K562 (cell line): ENCODE measurements around the gene OLFML2B. TPM values are rescaled to one million over a fixed set of nuclear protein-coding genes. Genes with fewer than 3 reads are reported as not detected.
A peak's percentile ranks its signal among the peaks of the same experiment; 100 is the strongest.

Experiments used
- ATAC-seq: fragments of 200-7000 bp; cut with Tn5 transposase; 3 replicates; pipeline ENCODE4 v1.9.1; 2020; ENCODE audit warnings: moderate library complexity
- BruUV-seq: library from RNA; stranded (reverse); fragments of 400-500 nt; replicated peaks from 2 replicates; lab custom pipeline; 2021; lab: Mats Ljungman, UMichigan
- CTCF ChIA-PET: fragments of 300-600 bp; formaldehyde crosslinking; extraction: SDS; loops from one replicate; lab custom pipeline; 2021; ENCODE audit warnings: low intra/inter-chr PET ratio; lab: Yijun Ruan, JAX
- POLR2A ChIA-PET: fragments of 300-600, 350-650 bp; sonication (Branson Sonifier 250); formaldehyde crosslinking; extraction: SDS; loops from one replicate; lab custom pipeline; 2021; ENCODE audit warnings: antibody characterized with exemption, inconsistent platforms; lab: Yijun Ruan, JAX
- DNase-seq, 4 experiments: peaks; one replicate each; pipeline versions ENCODE4 v3.0.0 to v3.0.0-alpha.2; 2011 to 2018; ENCODE audit warnings: low spot score in 3 of 4, mixed read lengths in 3 of 4; ENCODE audit errors: extremely low read depth in 1 of 4
- FAIRE-seq: peaks from 2 replicates; lab custom pipeline; 2011; peaks lifted over from hg19 to GRCh38; lab: Jason Lieb, UNC
- H2AFZ ChIP-seq: 2 replicates; pipeline ENCODE4 v1.6.0; 2011; ENCODE audit warnings: low read depth, low read length, control low read depth, inconsistent platforms
- H3K27ac ChIP-seq: fragments of 200-600 bp; 3 replicates; pipeline ENCODE4 v1.8.0; 2011; ENCODE audit warnings: low read depth, mild to moderate bottlenecking, control low read depth, inconsistent platforms, low read length, moderate library complexity, mixed read lengths; ENCODE audit errors: extremely low read depth
- H3K27me3 ChIP-seq, 2 experiments: fragments of 300-600 bp in 1 of 2; 2 replicates in 1 of 2; 3 replicates in 1 of 2; pipeline versions ENCODE4 v1.6.0 to v1.8.0; 2011; ENCODE audit warnings: inconsistent platforms in 2 of 2, low read length in 2 of 2, mild to moderate bottlenecking in 1 of 2, mixed read lengths in 1 of 2, moderate library complexity in 1 of 2; ENCODE audit not compliant: control insufficient read depth in 2 of 2, insufficient read depth in 2 of 2
- H3K36me3 ChIP-seq: fragments of 300-600 bp; 3 replicates; pipeline ENCODE4 v1.8.0; 2011; ENCODE audit warnings: mild to moderate bottlenecking, low read length, inconsistent platforms; ENCODE audit not compliant: control insufficient read depth, insufficient read depth
- H3K4me1 ChIP-seq, 2 experiments: fragments of 200-600 bp in 1 of 2; replicated peaks in 1 of 2; 2 replicates in 1 of 2; 3 replicates in 1 of 2; pipeline versions ENCODE4 v1.5.1 to v1.8.0; 2011; ENCODE audit warnings: inconsistent platforms in 2 of 2, low read length in 2 of 2, mild to moderate bottlenecking in 1 of 2, mixed read lengths in 1 of 2, moderate library complexity in 1 of 2; ENCODE audit not compliant: control insufficient read depth in 2 of 2, insufficient read depth in 2 of 2
- H3K4me2 ChIP-seq: 2 replicates; pipeline ENCODE4 v1.6.1; 2011; ENCODE audit warnings: low read length, control low read depth, inconsistent platforms, mixed read lengths; ENCODE audit not compliant: insufficient read depth
- H3K4me3 ChIP-seq: fragments of 200-600 bp; sonication (generic), shearing (Covaris generic); 2 replicates; pipeline ENCODE4 v1.5.1; 2016; ENCODE audit warnings: control low read depth, inconsistent platforms
- H3K79me2 ChIP-seq: fragments of 200-600 bp; 3 replicates; pipeline ENCODE4 v1.8.0; 2011; ENCODE audit warnings: low read length, inconsistent platforms; ENCODE audit not compliant: control insufficient read depth, insufficient read depth
- H3K9ac ChIP-seq, 2 experiments: 2 replicates each; pipeline versions ENCODE4 v1.6.0 to v1.6.1; 2011; ENCODE audit warnings: low read depth in 2 of 2, low read length in 2 of 2, control low read depth in 1 of 2, inconsistent platforms in 1 of 2, mild to moderate bottlenecking in 1 of 2, mixed read lengths in 1 of 2; ENCODE audit not compliant: insufficient read depth in 1 of 2
- H3K9me1 ChIP-seq: one replicate; pipeline ENCODE4 v1.6.0; 2011; ENCODE audit warnings: inconsistent platforms, mild to moderate bottlenecking, low read length, moderate library complexity; ENCODE audit not compliant: control insufficient read depth, insufficient read depth
- H3K9me3 ChIP-seq: replicated peaks from 2 replicates; pipeline ENCODE4 v1.5.1; 2011; ENCODE audit warnings: low read depth, low read length, inconsistent platforms; ENCODE audit not compliant: control insufficient read depth, insufficient read depth
- H4K20me1 ChIP-seq: replicated peaks from 2 replicates; pipeline ENCODE4 v1.6.1; 2011; ENCODE audit warnings: low read length, inconsistent platforms, mixed read lengths; ENCODE audit not compliant: control insufficient read depth, insufficient read depth
- BRD4 ChIP-seq: fragments of 200-600 bp; sonication (generic); IDR thresholded peaks from 2 replicates; pipeline ENCODE4 v1.6.1; 2017; ENCODE audit warnings: inconsistent platforms
- CBFA2T2 ChIP-seq: fragments of 450-650 bp; conservative IDR thresholded peaks from 2 replicates; pipeline ENCODE4 v1.6.1; 2017; ENCODE audit warnings: mild to moderate bottlenecking
- EGR1 ChIP-seq: fragments of 450-650 bp; conservative IDR thresholded peaks from 2 replicates; pipeline ENCODE4 v1.6.1; 2017; ENCODE audit warnings: mild to moderate bottlenecking
- KAT2B ChIP-seq: IDR thresholded peaks from one replicate; pipeline ENCODE4 v1.6.1; 2012; ENCODE audit warnings: low read depth, mild to moderate bottlenecking, control low read depth, inconsistent platforms, low read length, moderate library complexity
- NR2C2 ChIP-seq, 2 experiments: fragments of 200-800 bp in 1 of 2; sonication (Bioruptor generic) in 1 of 2; sonication (generic) in 1 of 2; formaldehyde crosslinking in 1 of 2; IDR thresholded peaks; 2 replicates each; pipeline versions ENCODE4 v1.6.1 to v1.8.0; 2016 to 2022; ENCODE audit warnings: mild to moderate bottlenecking in 1 of 2, missing compliant biosample characterization in 1 of 2, missing genetic modification characterization in 1 of 2, missing genetic modification reagents in 1 of 2
- RBM25 ChIP-seq: fragments of 200-400 bp; formaldehyde crosslinking; IDR thresholded peaks from 2 replicates; pipeline ENCODE4 v1.6.1; 2018; ENCODE audit warnings: low read length, low read depth, moderate library complexity; ENCODE audit not compliant: severe bottlenecking
- ZEB2 ChIP-seq: fragments of 450-650 bp; IDR thresholded peaks from 2 replicates; pipeline ENCODE4 v1.6.1; 2016
- ZNF175 ChIP-seq: fragments of 200-800 bp; sonication (Bioruptor generic); IDR thresholded peaks from 2 replicates; pipeline ENCODE4 v1.6.1; 2016; ENCODE audit warnings: low read depth, mild to moderate bottlenecking, missing genetic modification characterization, missing compliant biosample characterization
- ZNF431 ChIP-seq: sonication (generic); formaldehyde crosslinking; IDR thresholded peaks from 2 replicates; pipeline ENCODE4 v1.8.0; 2022; ENCODE audit warnings: mild to moderate bottlenecking, missing genetic modification reagents
- WGBS: fragments of 100-300 bp; shearing (Covaris generic); methylation state at CpG from one replicate; pipeline ENCODE4 v1.1.6; 2016; ENCODE audit warnings: low coverage, mixed read lengths; ENCODE audit not compliant: insufficient coverage; ENCODE audit errors: missing lambda C conversion rate; 5-methylcytosine and 5-hydroxymethylcytosine counted together
- in situ Hi-C: fragments of 300-500 bp; cut with MboI; formaldehyde crosslinking; loops from 4 replicates; pipeline ENCODE4 v1.15.0; 2018; ENCODE audit warnings: inconsistent platforms, mixed read lengths
- intact Hi-C: fragments of 100-400 bp; cut with micrococcal nuclease; formaldehyde crosslinking; loops from 2 replicates; pipeline ENCODE4 v1.14.2; 2022
- polyA plus RNA-seq, 8 experiments: library from polyadenylated mRNA; depleted of rRNA in 4 of 8; stranded (reverse) in 5 of 8; unstranded in 3 of 8; fragments of >200 nt; fragmentation: Nextera tagmentation in 2 of 8; fragmentation: Illumina TruSeq in 1 of 8; extraction: Ambion mirVana in 2 of 8; extraction: Trizol in 1 of 8; gene quantifications; 2 replicates each; pipeline versions ENCODE4 v1.2.1 to v1.2.3, GENCODE V29; 2011 to 2014; ENCODE audit warnings: inconsistent platforms in 1 of 8, missing spikeins in 1 of 8
- total RNA-seq, 7 experiments: library from RNA; depleted of rRNA in 6 of 7; stranded (reverse); fragments of >200 nt in 6 of 7; fragmentation: Illumina TruSeq in 2 of 7; extraction: Trizol in 2 of 7; gene quantifications; 2 replicates each; pipeline versions ENCODE4 v1.2.1 to v1.2.3, GENCODE V29; 2011 to 2021; ENCODE audit warnings: low replicate concordance in 1 of 7
- TF ChIP-seq, protein P1 (sequence below): fragments of 250-450 bp; sonication (Bioruptor Pico); IDR thresholded peaks from 2 replicates; pipeline ENCODE4 v1.4.0; 2020; ENCODE audit warnings: mild to moderate bottlenecking, moderate library complexity, borderline replicate concordance
- TF ChIP-seq, protein P2 (sequence below): fragments of 450-650 bp; IDR thresholded peaks from 2 replicates; pipeline ENCODE4 v1.6.1; 2018; ENCODE audit warnings: mild to moderate bottlenecking, low read depth; ENCODE audit not compliant: partially characterized antibody

The OLFML2B gene
- total and polyA plus RNA-seq, 9 of the 15 experiments (the other 6 are each of a cell fraction or from before 2014, with no cell fraction given) = not detected

- no peak overlapping the region for H3K27ac ChIP-seq
- no TSS peak for BruUV-seq
- FAIRE-seq = no peak
- peaks cover 0 to 8% of the 10 kb centered on the region in 2 experiments; a peak in 2 of 5 replicates for H3K4me1 ChIP-seq
- H3K4me3 ChIP-seq = no peak overlapping the region
- TF ChIP-seq NR2C2 (CRISPR knock-in tag; IDR thresholded peaks at IDR 0.05) (no peak), NR2C2 (tag; IDR thresholded peaks at IDR 0.05) (no peak), RBM25 (peak; percentile 45)
- in situ Hi-C loops = no loop called here
- no peaks in the 10 kb centered on the region for H3K9me1 ChIP-seq
- no peak overlapping the region for H3K4me2 ChIP-seq
- ChIA-PET POLR2A (interaction anchor here (1.4 kb wide), 1 partner anchor 12 kb away, joined by 4 read pairs; no protein-coding TSS in a partner anchor), CTCF (no interaction called here)
- no peaks in the 10 kb centered on the region for H3K9me3 ChIP-seq
- WGBS = 0% methylated on average over 1 of the region's 1 CpG
- H2AFZ ChIP-seq = no peak overlapping the region
- peaks cover 10 to 46% of the 10 kb centered on the region in 2 experiments; a peak in 3 of 5 replicates for H3K27me3 ChIP-seq
- no peaks in the 10 kb centered on the region for H3K36me3 ChIP-seq
- H4K20me1 ChIP-seq = no peaks in the 10 kb centered on the region
- intact Hi-C loops = no loop called here
- no peak for DNase-seq
- no peak overlapping the region for H3K9ac ChIP-seq
- no peak for ATAC-seq
- no peaks in the 10 kb centered on the region for H3K79me2 ChIP-seq
Measured at GRCh38 chr1:161987303-161987702, 36.4 kb downstream of the OLFML2B start.

DNA sequence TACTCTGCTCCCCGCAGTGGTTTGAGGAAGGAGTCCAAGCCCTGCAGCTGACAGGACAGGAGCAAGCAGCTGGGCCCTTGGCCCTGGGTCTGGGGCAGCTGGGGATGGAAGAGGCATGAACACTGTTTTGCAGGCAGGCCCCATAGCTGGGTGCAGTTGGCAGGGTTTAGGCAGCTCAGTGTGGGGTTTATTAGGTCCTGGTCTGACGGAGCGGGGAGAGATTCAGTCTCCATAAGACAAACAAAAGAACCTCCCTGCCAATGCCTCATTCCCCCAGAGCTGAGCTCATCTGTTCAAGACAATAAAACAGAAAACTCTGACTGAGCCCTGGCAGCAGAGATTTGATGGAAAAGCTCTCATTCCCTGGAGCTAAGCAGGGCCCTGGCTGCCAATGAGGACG is 37.3 kb downstream of the OLFML2B start:
- Histone ChIP-seq H3K9ac (no peak overlapping the region), H3K4me3 (no peak overlapping the region), H3K36me3 (no peaks in the 10 kb centered on the region), H3K9me3 (no peaks in the 10 kb centered on the region), H3K79me2 (no peaks in the 10 kb centered on the region), H3K27me3 (peaks cover 10 to 53% of the 10 kb centered on the region in 2 experiments; a peak in 4 of 5 replicates), H4K20me1 (no peaks in the 10 kb centered on the region), H3K4me1 (peaks cover 0 to 8% of the 10 kb centered on the region in 2 experiments; a peak in 2 of 5 replicates), H3K9me1 (no peaks in the 10 kb centered on the region), H3K4me2 (no peak overlapping the region), H3K27ac (no peak overlapping the region), H2AFZ (no peak overlapping the region)
- no peak for ATAC-seq
- CTCF ChIA-PET = no interaction called here
- 0% methylated on average over 4 of the region's 4 CpGs for WGBS
- in situ Hi-C loops = no loop called here
- POLR2A ChIA-PET = interaction anchor here (0.7 kb wide), 1 partner anchor 1852 kb away, joined by 3 read pairs; no protein-coding TSS in a partner anchor
- no peak for DNase-seq
- BruUV-seq = no TSS peak
- intact Hi-C loops = no loop called here
- no peak for FAIRE-seq
- TF ChIP-seq BRD4 (no peak), ZNF431 (CRISPR knock-in tag) (no peak), EGR1 (no peak), CBFA2T2 (no peak), ZEB2 (no peak), KAT2B (no peak), ZNF175 (no peak)
- TF ChIP-seq, protein P1, sequence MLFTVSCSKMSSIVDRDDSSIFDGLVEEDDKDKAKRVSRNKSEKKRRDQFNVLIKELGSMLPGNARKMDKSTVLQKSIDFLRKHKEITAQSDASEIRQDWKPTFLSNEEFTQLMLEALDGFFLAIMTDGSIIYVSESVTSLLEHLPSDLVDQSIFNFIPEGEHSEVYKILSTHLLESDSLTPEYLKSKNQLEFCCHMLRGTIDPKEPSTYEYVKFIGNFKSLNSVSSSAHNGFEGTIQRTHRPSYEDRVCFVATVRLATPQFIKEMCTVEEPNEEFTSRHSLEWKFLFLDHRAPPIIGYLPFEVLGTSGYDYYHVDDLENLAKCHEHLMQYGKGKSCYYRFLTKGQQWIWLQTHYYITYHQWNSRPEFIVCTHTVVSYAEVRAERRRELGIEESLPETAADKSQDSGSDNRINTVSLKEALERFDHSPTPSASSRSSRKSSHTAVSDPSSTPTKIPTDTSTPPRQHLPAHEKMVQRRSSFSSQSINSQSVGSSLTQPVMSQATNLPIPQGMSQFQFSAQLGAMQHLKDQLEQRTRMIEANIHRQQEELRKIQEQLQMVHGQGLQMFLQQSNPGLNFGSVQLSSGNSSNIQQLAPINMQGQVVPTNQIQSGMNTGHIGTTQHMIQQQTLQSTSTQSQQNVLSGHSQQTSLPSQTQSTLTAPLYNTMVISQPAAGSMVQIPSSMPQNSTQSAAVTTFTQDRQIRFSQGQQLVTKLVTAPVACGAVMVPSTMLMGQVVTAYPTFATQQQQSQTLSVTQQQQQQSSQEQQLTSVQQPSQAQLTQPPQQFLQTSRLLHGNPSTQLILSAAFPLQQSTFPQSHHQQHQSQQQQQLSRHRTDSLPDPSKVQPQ = no peak
- TF ChIP-seq, protein P2, sequence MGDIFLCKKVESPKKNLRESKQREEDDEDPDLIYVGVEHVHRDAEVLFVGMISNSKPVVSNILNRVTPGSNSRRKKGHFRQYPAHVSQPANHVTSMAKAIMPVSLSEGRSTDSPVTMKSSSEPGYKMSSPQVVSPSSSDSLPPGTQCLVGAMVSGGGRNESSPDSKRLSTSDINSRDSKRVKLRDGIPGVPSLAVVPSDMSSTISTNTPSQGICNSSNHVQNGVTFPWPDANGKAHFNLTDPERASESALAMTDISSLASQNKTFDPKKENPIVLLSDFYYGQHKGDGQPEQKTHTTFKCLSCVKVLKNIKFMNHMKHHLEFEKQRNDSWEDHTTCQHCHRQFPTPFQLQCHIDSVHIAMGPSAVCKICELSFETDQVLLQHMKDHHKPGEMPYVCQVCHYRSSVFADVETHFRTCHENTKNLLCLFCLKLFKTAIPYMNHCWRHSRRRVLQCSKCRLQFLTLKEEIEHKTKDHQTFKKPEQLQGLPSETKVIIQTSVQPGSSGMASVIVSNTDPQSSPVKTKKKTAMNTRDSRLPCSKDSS = no peak
